ENCODE measurements around the gene GRAMD2B.

Gene GRAMD2B

GRCh38 chr5:126477294-126478117, 54.3 kb downstream of the GRAMD2B start:
- no peak for DNase-seq (ENCODE audit: low read depth)

- no peak for DNase-seq (ENCODE audit: low read depth)
These were observed 56.6 kb downstream of the GRAMD2B start for GRCh38 chr5:126479810-126480209.

- DNase-seq (ENCODE audit: low read depth) = no peak
These were observed 57.6 kb downstream of the GRAMD2B start for GRCh38 chr5:126480824-126481223.

- DNase-seq (ENCODE audit: low read depth) = no peak
These were observed 58.0 kb downstream of the GRAMD2B start for GRCh38 chr5:126481243-126481642.

- no peak for DNase-seq (ENCODE audit: low read depth)
These were observed 59.4 kb downstream of the GRAMD2B start for GRCh38 chr5:126482591-126482990.

GRCh38 chr5:126483156-126483555, 59.9 kb downstream of the GRAMD2B start:
- DNase-seq (ENCODE audit: low read depth) = no peak

GRCh38 chr5:126484253-126484652, 61.0 kb downstream of the GRAMD2B start:
- no peak for DNase-seq (ENCODE audit: low read depth)

- DNase-seq (ENCODE audit: low read depth) = no peak
These were observed 63.1 kb downstream of the GRAMD2B start for GRCh38 chr5:126486332-126486731.

GRCh38 chr5:126487596-126487995, 64.4 kb downstream of the GRAMD2B start:
- no peak for DNase-seq (ENCODE audit: low read depth)

GRCh38 chr5:126488443-126489065, 65.3 kb downstream of the GRAMD2B start:
- DNase-seq (ENCODE audit: low read depth) = no peak

- DNase-seq (ENCODE audit: low read depth) = no peak
These were observed 67.1 kb downstream of the GRAMD2B start for GRCh38 chr5:126490167-126490940.

GRCh38 chr5:126492939-126493338, 69.7 kb downstream of the GRAMD2B start:
- no peak for DNase-seq (ENCODE audit: low read depth)

GRCh38 chr5:126494393-126494792, 71.2 kb downstream of the GRAMD2B start:
- no peak for DNase-seq (ENCODE audit: low read depth)

GRCh38 chr5:126497506-126497905, 74.3 kb downstream of the GRAMD2B start:
- DNase-seq (ENCODE audit: low read depth) = no peak

- no peak for DNase-seq (ENCODE audit: low read depth)
These were observed 76.1 kb downstream of the GRAMD2B start for GRCh38 chr5:126499278-126499677.

- no peak for DNase-seq (ENCODE audit: low read depth)
These were observed 76.7 kb downstream of the GRAMD2B start for GRCh38 chr5:126499853-126500342.

GRCh38 chr5:126501448-126501847, 78.2 kb downstream of the GRAMD2B start:
- DNase-seq (ENCODE audit: low read depth) = no peak

GRCh38 chr5:126503602-126504104, 80.4 kb downstream of the GRAMD2B start:
- no peak for DNase-seq (ENCODE audit: low read depth)

GRCh38 chr5:126506079-126506478, 82.9 kb downstream of the GRAMD2B start:
- DNase-seq (ENCODE audit: low read depth) = no peak

- no peak for DNase-seq (ENCODE audit: low read depth)
These were observed 85.2 kb downstream of the GRAMD2B start for GRCh38 chr5:126508251-126508961.

- DNase-seq (ENCODE audit: low read depth) = no peak
These were observed 85.7 kb downstream of the GRAMD2B start for GRCh38 chr5:126508962-126509279.

GRCh38 chr5:126509339-126509738, 86.1 kb downstream of the GRAMD2B start:
- DNase-seq (ENCODE audit: low read depth) = no peak
